ENCODE results near the gene PLEKHG7. TPM values are rescaled to one million over a fixed set of nuclear protein-coding genes. Genes with fewer than 3 reads are reported as not detected.

PLEKHG7 gene
- total RNA-seq, 1 experiment from 2014 or later: not detected

DNA sequence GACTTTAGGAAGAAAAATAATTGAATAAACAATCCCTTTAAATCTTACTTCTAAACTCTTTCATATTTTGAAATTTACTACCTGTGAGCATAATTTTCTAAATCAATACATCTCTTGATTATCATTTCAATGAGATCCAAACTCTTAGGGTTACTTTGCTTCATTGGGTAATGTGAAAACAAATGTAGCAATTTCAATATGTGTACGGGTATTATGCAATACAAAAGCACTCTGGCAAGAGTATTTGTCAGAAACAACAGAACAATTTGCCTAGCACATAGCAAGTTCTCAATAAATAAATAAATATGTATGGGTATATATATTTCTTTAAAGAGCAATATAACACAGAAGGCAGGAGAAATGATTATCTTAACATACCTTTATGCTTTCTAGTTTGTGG is 77.1 kb downstream of the PLEKHG7 start:
- POLR2A ChIA-PET: no interaction called here
- no peak overlapping the region for H3K27ac ChIP-seq (ENCODE audit: low read depth, low read length)
- H3K9me2 ChIP-seq (ENCODE audit: insufficient read depth): no peaks in the 10 kb centered on the region
- DNase-seq (ENCODE audit: low read depth, low spot score) (no peak), ATAC-seq (no peak)
- no peak overlapping the region for H3K4me2 ChIP-seq (ENCODE audit: low read length)
- no peaks in the 10 kb centered on the region for H3K4me1 ChIP-seq (ENCODE audit: control insufficient read depth in 1 of 2, insufficient read depth in 2 of 2, low read length in 2 of 2)
- CTCF ChIA-PET: no interaction called here
- no peaks in the 10 kb centered on the region for H3K9me3 ChIP-seq (ENCODE audit: control insufficient read depth in 1 of 2, insufficient read depth in 1 of 2, low read depth in 1 of 2, low read length in 2 of 2)
- no peak overlapping the region for H3K4me3 ChIP-seq (replicated peaks in 1 of 2; ENCODE audit: low read depth in 1 of 2, low read length in 2 of 2)
- BruUV-seq (replicated peaks): no TSS peak
- RAD21 ChIA-PET (ENCODE audit: low non-redundant PET in 1 of 2, low total read pairs in 2 of 2, uncharacterized antibody in 2 of 2, unreplicated experiment in 2 of 2): no interaction called here
- no peak overlapping the region for H3K9ac ChIP-seq (ENCODE audit: low read length)
- no peak overlapping the region for H2AFZ ChIP-seq (ENCODE audit: low read depth, low read length, poor library complexity, severe bottlenecking)
- no peaks in the 10 kb centered on the region for H3K27me3 ChIP-seq (ENCODE audit: insufficient read depth, low read length)
- H4K20me1 ChIP-seq (ENCODE audit: insufficient read depth): no peaks in the 10 kb centered on the region
- no peaks in the 10 kb centered on the region for H3K36me3 ChIP-seq (ENCODE audit: control insufficient read depth in 1 of 2, insufficient read depth in 2 of 2, low read length in 2 of 2)
- TF ChIP-seq SRF (IDR thresholded peaks at IDR 0.05; ENCODE audit: low read depth) (no peak), YY1 (IDR thresholded peaks at IDR 0.05; ENCODE audit: extremely low read depth, insufficient replicate concordance, low read depth, low read length) (no peak), JUND (IDR thresholded peaks at IDR 0.05) (no peak), ZFX (IDR thresholded peaks at IDR 0.05) (no peak), TCF7L2 (IDR thresholded peaks at IDR 0.05; ENCODE audit: borderline replicate concordance, extremely low read depth, insufficient read depth, insufficient read length) (no peak), EZH2 (IDR thresholded peaks at IDR 0.05) (no peak), RAD21 (IDR thresholded peaks at IDR 0.05; ENCODE audit: low read depth) (no peak), ELF1 (IDR thresholded peaks at IDR 0.05; ENCODE audit: borderline replicate concordance, low read depth) (no peak), SIN3A (IDR thresholded peaks at IDR 0.05; ENCODE audit: low read depth) (no peak), CBX3 (IDR thresholded peaks at IDR 0.05; ENCODE audit: low read depth) (no peak), EGR1 (IDR thresholded peaks at IDR 0.05; ENCODE audit: low read depth) (no peak), CEBPB (IDR thresholded peaks at IDR 0.05; ENCODE audit: low read depth) (no peak)
- TF ChIP-seq, protein P1, sequence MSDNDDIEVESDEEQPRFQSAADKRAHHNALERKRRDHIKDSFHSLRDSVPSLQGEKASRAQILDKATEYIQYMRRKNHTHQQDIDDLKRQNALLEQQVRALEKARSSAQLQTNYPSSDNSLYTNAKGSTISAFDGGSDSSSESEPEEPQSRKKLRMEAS (IDR thresholded peaks at IDR 0.05): no peak
- TF ChIP-seq, protein P2, sequence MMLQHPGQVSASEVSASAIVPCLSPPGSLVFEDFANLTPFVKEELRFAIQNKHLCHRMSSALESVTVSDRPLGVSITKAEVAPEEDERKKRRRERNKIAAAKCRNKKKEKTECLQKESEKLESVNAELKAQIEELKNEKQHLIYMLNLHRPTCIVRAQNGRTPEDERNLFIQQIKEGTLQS (IDR thresholded peaks at IDR 0.05): no peak
- intact Hi-C loops (cut with micrococcal nuclease): loop anchor here (5.0 kb wide), 1 partner anchor 1322 kb away; no protein-coding TSS in a partner anchor
- H3K79me2 ChIP-seq (ENCODE audit: insufficient read depth, low read length): no peaks in the 10 kb centered on the region

Data from HCT116 (cell line).